HEK293 (cell line): ENCODE data around the gene MARCHF3.

Source experiments
- CTCF ChIP-seq: fragments of 450-650 bp; formaldehyde crosslinking; IDR thresholded peaks from 2 replicates; pipeline ENCODE4 v1.5.1; 2016; ENCODE audit warnings: missing biosample characterization, missing genetic modification characterization
- ZNF169 ChIP-seq: fragments of 450-650 bp; formaldehyde crosslinking; IDR thresholded peaks from 2 replicates; pipeline ENCODE4 v1.5.1; 2016; ENCODE audit warnings: missing biosample characterization, missing genetic modification characterization

GRCh38 chr5:126826619-126827215 lies 203.6 kb downstream of the MARCHF3 start:
- TF ChIP-seq ZNF169 (tag by site-specific recombination) (no peak), CTCF (tag by site-specific recombination) (no peak)
